Left cardiac atrium (tissue), 4 donors: Measurements from ENCODE around the gene NIF3L1. TPM values are rescaled to one million over a fixed set of nuclear protein-coding genes. Genes with fewer than 3 reads are reported as not detected.

Experiments
- ATAC-seq, 2 donors: fragments of 200-7000 bp; cut with Tn5 transposase; one replicate each; pipeline ENCODE4 v1.9.1; 2020; ENCODE audit warnings: mild to moderate bottlenecking in 2 of 2, moderate library complexity in 2 of 2
- DNase-seq: peaks from one replicate; pipeline ENCODE4 v3.0.0-alpha.2; 2020
- intact Hi-C, 2 donors: fragments of 100-400 bp; cut with DNase I; formaldehyde crosslinking; loops; one replicate each; pipeline versions ENCODE4 v1.14.1 to v1.15.1; 2022 to 2023
- total RNA-seq, 2 donors: library from RNA; stranded (reverse); fragmentation: NEBNext Ultra II Directional; extraction: Animal tissue kit (Norgen Biotek cat#: 25700); gene quantifications; one replicate each; pipeline ENCODE4 v1.2.1, GENCODE V29; 2021
- donor health status: DM: no; HTN: yes; CAD: no.
- donor health status: DM: no; HTN: yes; CAD: no; lungs with severe emphysema.
- donor health status: DM: yes; HTN: yes; CAD: no.
- donor health status: Dilated cardiomyopathy.

Gene NIF3L1
- total RNA-seq, 2 donors from 2014 or later, result 17.0 to 20.2 TPM

GRCh38 chr2:200944467-200945394 lies 55.6 kb downstream of the NIF3L1 start:
- DNase-seq (no peak), ATAC-seq (peak in 1 of 2 donors; percentile 41)
- intact Hi-C loops, result no loop called here

- ATAC-seq, result no peak
- intact Hi-C loops, result no loop called here
- no peak for DNase-seq
These were observed 56.2 kb downstream of the NIF3L1 start for GRCh38 chr2:200945395-200945729.

DNA sequence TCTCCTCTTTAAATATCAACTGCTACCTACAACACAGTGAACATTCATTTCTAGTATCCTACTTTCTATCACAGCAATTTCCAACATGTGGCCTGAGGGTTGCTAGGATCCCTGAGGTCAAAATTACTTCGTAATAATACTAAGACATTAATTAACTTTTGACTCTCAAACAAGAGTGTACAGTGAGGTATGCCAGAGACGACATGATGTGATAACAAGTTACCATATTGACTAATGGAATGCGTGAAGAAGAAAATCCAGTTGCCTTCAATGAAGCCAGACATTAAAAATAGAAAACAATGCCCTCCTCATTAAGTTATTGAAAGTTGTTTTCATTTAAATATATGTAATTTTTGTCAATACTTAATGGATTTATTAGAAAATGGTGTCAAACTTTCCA lies 61.2 kb downstream of the NIF3L1 start:
- ATAC-seq (no peak), DNase-seq (no peak)
- intact Hi-C loops, result no loop called here

Other genes with a start within 250 kb of the NIF3L1 start
- 100 to 1,000 TPM; 104 to 176 TPM for gene BZW1, start 77.5 kb upstream of the NIF3L1 start, total RNA-seq
- 10 to 100 TPM; 52.9 to 54.6 TPM for gene CLK1, start 24.7 kb upstream of the NIF3L1 start, total RNA-seq
- 10 to 100 TPM; 22.6 to 25.9 TPM for gene PPIL3, start 294 bp upstream of the NIF3L1 start, total RNA-seq
- gene ORC2, start 74.3 kb downstream of the NIF3L1 start, total RNA-seq, result 10 to 100 TPM; 21.1 to 27.1 TPM
- 10 to 100 TPM; 15.2 to 17.9 TPM for gene HYCC2, start 182.3 kb downstream of the NIF3L1 start, total RNA-seq
- gene NDUFB3, start 182.6 kb downstream of the NIF3L1 start, total RNA-seq, result 100 to 1,000 TPM; 325 to 342 TPM
- gene CFLAR, start 226.8 kb downstream of the NIF3L1 start, total RNA-seq, result 100 to 1,000 TPM; 195 to 255 TPM